HG03025 (cell line): ENCODE results near the gene OBSCN.
"Not testable (repeated sequence)": the region's sequence is repeated elsewhere in the genome, so short reads cannot be mapped to it uniquely, and the experiment has no call there.

Experiments
- ATAC-seq: cut with Tn5 transposase; IDR thresholded peaks from one replicate; pipeline ENCODE4 v1.9.1; 2021; ENCODE audit warnings: mild to moderate bottlenecking, moderate library complexity; ENCODE audit not compliant: unreplicated experiment, low FRiP score

The OBSCN gene

DNA sequence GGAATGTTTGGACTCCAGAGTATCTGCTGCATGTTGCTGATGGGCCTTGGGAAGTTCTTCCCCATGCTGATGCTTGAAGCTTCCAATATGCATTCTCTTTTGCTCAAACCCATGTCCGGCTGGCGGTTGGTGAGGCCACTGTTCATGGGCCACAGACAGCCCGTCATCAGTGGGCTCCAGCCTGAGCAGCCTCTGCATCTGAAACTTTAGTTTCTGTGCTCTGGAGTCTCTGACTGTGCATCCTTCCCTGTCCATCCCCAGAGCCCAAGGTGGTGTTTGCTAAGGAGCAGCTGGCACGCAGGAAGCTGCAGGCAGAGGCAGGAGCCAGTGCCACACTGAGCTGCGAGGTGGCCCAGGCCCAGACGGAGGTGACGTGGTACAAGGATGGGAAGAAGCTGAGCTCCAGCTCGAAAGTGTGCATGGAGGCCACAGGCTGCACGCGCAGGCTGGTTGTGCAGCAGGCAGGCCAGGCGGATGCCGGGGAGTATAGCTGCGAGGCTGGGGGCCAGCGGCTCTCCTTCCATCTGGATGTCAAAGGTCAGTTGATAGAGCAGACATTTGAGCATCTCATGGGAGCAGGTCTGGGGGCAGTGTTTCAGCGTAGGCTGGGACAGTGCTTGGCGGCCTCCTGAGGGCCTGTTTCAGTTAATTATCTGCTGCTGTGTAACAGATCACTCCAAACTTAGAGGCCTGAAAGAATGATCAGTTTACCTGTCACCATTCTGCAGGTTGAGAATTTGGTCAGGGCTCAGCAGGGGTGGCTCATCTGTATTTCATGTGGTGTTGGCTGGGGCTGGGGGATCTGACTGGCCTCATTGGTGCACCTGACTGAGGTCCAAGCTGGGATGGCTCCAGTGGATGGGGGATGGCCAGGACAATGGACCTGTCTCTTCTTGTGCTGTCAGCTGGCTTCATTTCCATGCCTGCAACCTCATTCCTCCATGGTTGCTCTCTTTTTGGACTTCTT, 16.6 kb downstream of the OBSCN start:
- no peak for ATAC-seq

GRCh38 chr1:228225165-228225710, 17.4 kb downstream of the OBSCN start:
- no peak for ATAC-seq

- ATAC-seq, result no peak
Measured at GRCh38 chr1:228225740-228226139, 17.9 kb downstream of the OBSCN start.

DNA sequence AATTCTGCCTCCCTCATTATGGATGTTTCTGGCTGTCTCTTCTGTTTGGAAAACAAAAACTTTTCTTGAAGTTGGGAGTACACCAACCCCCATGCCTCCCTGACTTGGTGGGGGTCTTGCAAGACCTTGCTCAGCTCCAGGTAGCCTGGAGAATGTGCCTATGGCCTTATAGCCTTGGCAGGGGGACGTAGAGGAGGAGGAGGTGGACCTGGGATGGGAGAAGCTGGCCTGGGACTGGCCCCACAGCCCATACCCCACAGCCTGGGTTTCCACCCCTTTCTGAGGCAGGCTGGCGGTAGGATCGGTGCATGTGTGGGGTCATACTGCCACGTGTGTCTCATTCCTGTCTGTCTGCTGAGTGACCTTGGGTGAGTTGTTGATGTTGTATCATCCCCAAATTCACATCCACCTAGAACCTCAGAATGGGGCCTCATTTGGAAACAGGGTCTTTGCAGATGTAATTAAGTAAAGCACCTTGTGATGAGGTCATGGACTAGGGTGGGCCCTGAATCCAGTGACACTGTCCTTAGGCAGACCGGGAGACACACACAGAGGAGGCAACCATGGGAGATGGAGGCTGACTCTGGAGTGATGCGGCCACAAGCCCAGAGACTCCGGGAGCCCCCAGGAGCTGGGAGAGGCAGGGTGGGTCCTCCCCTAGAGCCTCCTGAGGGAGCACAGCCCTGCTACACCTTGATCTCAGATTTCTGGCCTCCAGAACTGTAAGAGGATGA, 18.5 kb downstream of the OBSCN start:
- no peak for ATAC-seq

DNA sequence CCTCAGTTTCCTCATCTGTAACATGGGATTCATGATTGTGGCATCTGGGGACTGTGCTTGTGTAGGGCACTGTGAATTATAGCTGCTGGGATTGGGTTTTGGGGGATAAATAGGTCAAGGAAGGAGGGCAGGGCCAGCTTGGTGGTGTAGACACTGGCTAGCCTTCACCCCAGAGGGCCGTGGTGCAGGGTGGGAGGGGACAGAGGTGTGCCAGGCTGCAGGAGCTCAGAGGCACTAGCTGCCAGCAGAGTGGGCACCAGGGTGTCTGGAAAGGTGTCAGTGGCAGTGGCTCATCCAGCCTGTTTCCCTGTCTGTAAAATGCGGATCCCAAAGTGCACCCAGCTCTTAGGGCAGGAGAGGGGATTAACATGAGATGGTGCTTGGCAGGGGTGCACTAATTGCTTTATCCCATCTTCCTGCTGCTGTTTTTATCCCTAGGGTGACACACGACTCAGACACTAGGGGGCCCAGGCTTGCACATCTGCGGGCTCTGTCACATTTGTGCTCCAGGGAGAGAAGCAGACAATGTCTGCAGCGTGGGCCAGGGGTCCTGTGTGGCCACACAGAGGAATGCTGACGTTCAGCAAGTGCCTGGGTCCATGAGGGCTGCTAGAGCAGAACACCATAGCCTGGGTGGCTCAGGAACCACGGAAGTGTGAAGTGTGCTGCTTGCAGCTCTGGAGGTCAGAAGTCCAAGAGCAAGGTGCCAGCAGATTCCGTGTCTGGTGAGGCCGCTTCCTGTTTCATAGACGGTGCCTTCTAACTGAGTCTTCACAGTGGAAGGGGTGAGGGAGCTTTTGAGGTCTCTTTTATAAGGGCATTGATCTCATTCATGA, 19.3 kb downstream of the OBSCN start:
- ATAC-seq, result no peak

DNA sequence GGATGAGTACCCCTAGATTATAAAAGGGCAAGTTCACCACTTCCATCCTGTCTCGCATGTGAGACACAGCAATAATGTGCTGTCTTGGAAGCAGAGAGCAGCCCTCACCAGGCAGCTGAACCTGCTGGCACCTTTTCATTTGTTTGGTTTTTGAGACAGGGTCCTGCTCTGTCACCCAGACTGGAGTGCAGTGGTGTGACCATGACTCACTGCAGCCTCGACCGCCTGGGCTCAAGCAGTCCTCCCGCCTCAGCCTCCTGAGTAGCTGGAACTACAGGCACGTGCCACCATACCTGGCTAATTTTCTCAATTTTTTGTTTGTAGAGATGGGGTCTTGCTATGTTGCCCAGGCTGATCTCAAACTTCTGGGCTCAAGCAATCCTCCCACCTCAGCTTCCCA, 20.3 kb downstream of the OBSCN start:
- ATAC-seq, result not testable (repeated sequence)

GRCh38 chr1:228228601-228229074, 20.8 kb downstream of the OBSCN start:
- ATAC-seq, result no peak

DNA sequence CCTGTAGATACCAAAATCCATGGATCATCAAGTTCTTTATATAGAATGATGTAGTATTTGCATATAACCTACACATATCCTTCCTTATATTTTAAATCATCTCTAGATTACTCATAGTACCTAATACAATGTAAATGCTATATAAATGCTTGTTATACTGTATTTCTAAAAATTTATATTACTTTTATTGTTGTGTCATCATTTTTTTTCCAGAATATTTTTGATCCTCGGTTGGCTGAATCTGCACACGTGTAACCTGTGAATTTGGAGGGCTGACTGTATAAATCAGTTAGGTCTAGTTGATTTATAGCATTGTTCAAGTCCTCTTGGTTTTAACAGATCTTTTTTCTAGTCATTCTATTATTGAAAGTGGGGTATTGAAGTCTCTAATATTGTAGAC, 23.3 kb downstream of the OBSCN start:
- ATAC-seq, result no peak

GRCh38 chr1:228233136-228233535, 25.3 kb downstream of the OBSCN start:
- ATAC-seq, result no peak

GRCh38 chr1:228234921-228235320, 27.1 kb downstream of the OBSCN start:
- no peak for ATAC-seq

- no peak for ATAC-seq
Measured at GRCh38 chr1:228236744-228237143, 28.9 kb downstream of the OBSCN start.

DNA sequence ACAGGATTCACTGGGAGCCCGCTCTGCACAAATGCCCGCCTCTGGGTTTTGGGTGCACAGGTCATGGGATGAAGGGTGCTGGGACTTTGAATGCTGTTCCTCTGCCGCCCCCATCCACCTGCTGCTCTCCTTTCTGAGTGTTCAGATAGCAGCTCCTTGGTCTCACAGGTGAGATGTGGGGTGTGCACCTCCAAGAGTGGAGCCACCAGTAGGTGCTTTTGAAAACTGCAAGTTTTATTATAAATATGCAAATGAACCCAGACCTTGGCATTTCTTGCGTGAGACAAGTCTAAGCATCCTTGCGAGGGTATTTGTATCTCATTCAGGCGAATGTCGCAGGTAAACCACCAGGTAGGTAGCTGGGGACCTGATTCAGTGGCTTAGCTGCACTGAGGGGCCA, 30.2 kb downstream of the OBSCN start:
- ATAC-seq, result no peak

DNA sequence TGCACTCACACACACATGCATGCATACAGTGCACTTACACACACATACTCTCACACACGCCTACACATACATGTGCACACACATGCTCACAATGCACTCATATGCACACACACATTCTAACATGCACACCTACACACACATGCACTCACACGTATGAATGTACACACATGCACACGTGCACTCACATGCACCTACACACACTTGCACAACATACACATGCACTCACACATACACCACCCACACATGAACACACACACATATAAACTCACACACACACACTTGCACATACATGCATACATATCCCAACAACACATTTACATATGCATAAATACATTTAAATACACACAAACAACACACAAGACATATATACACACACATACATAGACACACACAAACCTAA, 30.6 kb downstream of the OBSCN start:
- no peak for ATAC-seq

DNA sequence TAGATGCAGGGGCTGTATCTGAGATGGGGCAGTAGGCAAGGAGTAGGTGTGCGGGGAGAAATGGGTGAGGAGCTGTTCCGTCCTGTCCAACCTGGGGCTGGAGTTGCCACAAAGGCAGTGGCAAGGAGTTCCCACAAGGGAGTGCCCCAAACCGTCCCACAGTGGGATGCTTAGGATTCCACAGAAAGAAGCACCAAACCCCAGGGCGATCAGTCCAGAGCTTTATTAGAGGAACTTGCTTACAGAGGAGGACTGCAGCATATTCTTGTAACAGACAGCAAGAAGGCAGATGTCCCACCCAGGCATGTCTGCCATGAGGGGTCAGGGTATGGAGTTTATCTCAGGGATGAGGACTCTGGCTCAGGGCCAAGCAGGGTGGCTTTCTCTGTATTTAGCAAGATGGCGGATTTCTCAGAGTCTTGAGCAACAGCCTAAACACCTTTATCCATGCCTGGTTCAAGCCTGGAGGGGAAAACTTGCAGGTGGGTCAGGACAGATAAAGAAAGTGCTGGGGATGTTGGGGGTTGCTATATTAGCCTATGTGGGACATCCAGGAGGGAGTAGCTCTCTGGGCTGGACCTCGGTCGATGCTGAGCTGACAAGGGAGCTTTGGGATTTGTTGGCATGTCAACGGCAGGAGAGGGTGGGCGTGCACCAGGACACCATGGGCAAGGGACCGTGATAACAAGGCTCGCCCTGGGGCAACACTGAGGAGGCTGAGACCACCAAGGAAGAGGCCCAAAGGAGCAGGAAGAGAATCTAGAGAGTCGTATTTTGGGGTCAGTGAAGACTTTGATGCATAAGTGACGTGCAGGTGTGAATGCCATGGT, 32.8 kb downstream of the OBSCN start:
- no peak for ATAC-seq

DNA sequence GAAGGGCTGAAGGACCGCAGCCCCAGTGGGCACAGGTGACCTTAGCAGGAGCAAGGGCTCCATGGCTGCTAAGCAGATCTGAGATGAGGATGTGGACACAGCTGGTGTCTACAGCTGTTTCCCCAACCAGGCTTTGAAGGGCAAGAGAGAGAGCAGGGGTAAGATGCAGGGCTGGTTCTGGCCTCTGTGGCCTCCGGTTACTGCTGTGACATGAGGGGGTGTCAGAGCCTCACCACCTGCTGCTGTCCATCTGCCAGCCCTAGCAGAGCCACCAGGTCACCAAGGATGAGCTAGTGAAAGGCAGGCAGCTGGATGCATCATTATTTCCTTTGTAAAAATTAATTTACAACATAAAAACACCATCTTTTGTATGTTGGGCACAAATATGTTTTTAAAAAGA, 33.4 kb downstream of the OBSCN start:
- no peak for ATAC-seq

DNA sequence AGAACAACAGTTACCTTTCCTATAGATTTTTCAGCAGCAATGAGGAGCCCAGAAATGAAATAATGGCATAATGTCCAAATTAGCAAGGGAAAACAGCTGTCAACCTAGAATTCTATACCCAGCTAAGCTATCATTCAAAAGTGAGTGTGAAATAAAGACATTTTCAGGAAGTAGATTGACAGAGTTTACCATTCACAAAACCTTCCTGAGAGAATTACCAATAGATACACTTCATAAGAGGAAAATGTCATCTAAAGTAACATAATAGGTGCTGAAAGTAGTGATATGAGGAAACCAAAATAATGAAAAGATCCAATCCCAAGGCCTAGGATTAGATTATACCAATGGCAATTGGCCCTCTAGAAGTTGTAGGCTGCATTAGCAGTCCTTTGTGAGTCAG, 34.6 kb downstream of the OBSCN start:
- no peak for ATAC-seq

GRCh38 chr1:228243093-228243492, 35.2 kb downstream of the OBSCN start:
- ATAC-seq, result no peak

- not testable (repeated sequence) for ATAC-seq
Measured at GRCh38 chr1:228243989-228244388, 36.1 kb downstream of the OBSCN start.

- ATAC-seq, result no peak
Measured at GRCh38 chr1:228245111-228245510, 37.3 kb downstream of the OBSCN start.
